Bronchial smooth muscle cell (primary cell): Measurements from ENCODE around the gene OR5H2. TPM values are rescaled to one million over a fixed set of nuclear protein-coding genes. Genes with fewer than 3 reads are reported as not detected.

Source experiments
- total RNA-seq: library from RNA; depleted of rRNA; stranded (reverse); fragments of >200 nt; gene quantifications from 2 replicates; pipeline ENCODE4 v1.2.1, GENCODE V29; 2014

Gene OR5H2
- total RNA-seq = not detected in 2 replicates

DNA sequence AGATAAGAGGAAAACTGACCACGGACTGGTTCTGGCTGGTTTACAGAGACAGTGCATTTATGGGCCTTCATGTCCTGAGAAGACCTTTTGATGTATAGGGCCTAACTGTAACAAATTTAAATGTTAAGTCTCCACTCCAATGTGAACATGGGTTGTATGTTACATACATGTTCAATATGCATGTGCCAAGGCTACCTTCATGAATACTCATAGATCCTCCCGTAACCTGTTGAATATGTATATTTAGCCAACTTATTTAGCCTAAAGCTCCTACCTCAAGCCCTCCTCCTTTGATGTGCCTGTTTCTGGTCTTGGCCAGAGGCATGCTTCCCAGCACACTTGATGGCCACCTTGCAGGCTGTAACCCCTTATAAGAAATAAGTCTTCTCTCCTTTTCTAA is at the start of gene OR5H2:
Gene OR5H2 (plus strand): TSS at position 301 of the 400 bp plus-strand sequence. CDS start 398 bp downstream, outside the sequence.

DNA sequence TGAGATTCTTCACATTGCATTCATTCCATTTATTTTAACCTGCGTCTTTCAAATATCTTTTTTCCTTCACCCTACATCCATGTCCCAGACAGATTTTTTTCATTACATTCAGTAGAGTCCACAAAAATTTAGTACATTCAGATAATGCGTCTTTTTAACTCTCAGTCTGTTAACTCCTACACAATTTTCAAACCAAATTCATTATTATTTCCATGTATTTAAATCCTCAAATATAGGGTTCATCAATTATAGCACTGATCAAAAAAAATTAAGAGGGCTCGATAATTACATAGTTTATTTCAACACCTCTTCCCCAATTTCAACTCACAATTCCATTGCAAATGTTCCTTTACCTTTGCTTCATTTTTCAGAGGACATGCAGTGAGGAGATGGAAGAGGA is 18.4 kb upstream of the OR5H2 start, which contains the start of gene OR5H6:
Gene OR5H6 (plus strand): TSS at position 301 of the 400 bp plus-strand sequence. CDS start 89 bp downstream, at position 390.

Other genes starting within 250 kb of the OR5H2 start
- gene GABRR3, start 247.2 kb upstream of the OR5H2 start, total RNA-seq = not detected in 2 replicates
- not detected in 2 replicates for gene OR5AC2, start 195.3 kb upstream of the OR5H2 start, total RNA-seq
- not detected in 2 replicates for gene OR5H1, start 151.8 kb upstream of the OR5H2 start, total RNA-seq
- not detected in 2 replicates for gene OR5H14, start 135.0 kb upstream of the OR5H2 start, total RNA-seq
- gene OR5H15, start 115.8 kb upstream of the OR5H2 start, total RNA-seq = not detected in 2 replicates
- gene OR5H6, start 18.3 kb upstream of the OR5H2 start, total RNA-seq = not detected in 2 replicates
- gene OR5K4, start 71.3 kb downstream of the OR5H2 start, total RNA-seq = not detected in 2 replicates
- not detected in 2 replicates for gene OR5K3, start 108.2 kb downstream of the OR5H2 start, total RNA-seq
- not detected in 2 replicates for gene OR5K1, start 180.7 kb downstream of the OR5H2 start, total RNA-seq
- not detected in 2 replicates for gene OR5K2, start 215.2 kb downstream of the OR5H2 start, total RNA-seq
- 37.8 and 50.4 TPM in 2 replicates for gene CLDND1, start 240.4 kb downstream of the OR5H2 start, total RNA-seq
- not detected in 2 replicates for gene GPR15, start 249.5 kb downstream of the OR5H2 start, total RNA-seq